Activated naive CD8-positive, alpha-beta T cell treated with anti-CD3 and anti-CD28 coated beads, Interleukin-2, amount 10 ng/mL, durations not matched to agents 7 days and 5 days (primary cell): ENCODE measurements around the gene NEURL2. TPM values are rescaled to one million over a fixed set of nuclear protein-coding genes. Genes with fewer than 3 reads are reported as not detected.

Source experiments
- ATAC-seq: fragments of 150-1000 bp; cut with Tn5 transposase; one replicate; pipeline ENCODE4 v1.10.0; 2021; ENCODE audit warnings: low read depth, moderate library complexity
- POLR2A ChIA-PET: fragments of 350-600 bp; sonication (Branson Sonifier 250); formaldehyde crosslinking; loops from one replicate; lab custom pipeline; 2021; ENCODE audit warnings: antibody characterized with exemption; lab: Charles Lee
- DNase-seq: peaks from one replicate; pipeline ENCODE4 v3.0.0; 2021
- H3K27ac Mint-ChIP-seq: one replicate; pipeline ENCODE4 v1.8.0; 2022; ENCODE audit warnings: mild to moderate bottlenecking, mixed read lengths
- H3K27me3 Mint-ChIP-seq: one replicate; pipeline ENCODE4 v1.8.0; 2022; ENCODE audit warnings: mild to moderate bottlenecking, moderate library complexity, mixed read lengths
- H3K36me3 Mint-ChIP-seq: one replicate; pipeline ENCODE4 v1.8.0; 2021; ENCODE audit warnings: mild to moderate bottlenecking, mixed read lengths
- H3K4me1 Mint-ChIP-seq: one replicate; pipeline ENCODE4 v1.8.0; 2021; ENCODE audit warnings: mixed read lengths
- H3K4me3 Mint-ChIP-seq: one replicate; pipeline ENCODE4 v1.8.0; 2022; ENCODE audit warnings: mild to moderate bottlenecking, moderate library complexity, mixed read lengths
- H3K9me3 Mint-ChIP-seq: one replicate; pipeline ENCODE4 v1.8.0; 2021; ENCODE audit warnings: mixed read lengths
- total RNA-seq, 2 experiments: library from RNA; stranded (reverse); gene quantifications; one replicate each; pipeline ENCODE4 v1.2.3, GENCODE V29; 2021

Gene NEURL2
- total RNA-seq, 2 experiments from 2014 or later = 3.9 to 5.3 TPM

- Mint-ChIP-seq H3K9me3 (no peaks in the 10 kb centered on the region), H3K4me1 (peaks cover 14% of the 10 kb centered on the region), H3K36me3 (no peaks in the 10 kb centered on the region), H3K27me3 (peaks cover 12% of the 10 kb centered on the region), H3K4me3 (no peak overlapping the region), H3K27ac (no peak overlapping the region)
- POLR2A ChIA-PET = interaction anchor here (1.0 kb wide), 1 partner anchor 21 kb away, joined by 3 read pairs; the partner anchor contains the start of gene PCIF1
- no peak for ATAC-seq
- DNase-seq = no peak
These were observed 22.1 kb upstream of the NEURL2 start for GRCh38 chr20:45913116-45913515.

- no peak overlapping the region for H3K27ac Mint-ChIP-seq
- DNase-seq (no peak), ATAC-seq (no peak)
- H3K27me3 Mint-ChIP-seq = peaks cover 12% of the 10 kb centered on the region
- no peaks in the 10 kb centered on the region for H3K36me3 Mint-ChIP-seq
- no peaks in the 10 kb centered on the region for H3K9me3 Mint-ChIP-seq
- peak overlapping the region; percentile 39 for H3K4me3 Mint-ChIP-seq
- H3K4me1 Mint-ChIP-seq = peaks cover 14% of the 10 kb centered on the region
- POLR2A ChIA-PET = interaction anchor here (0.5 to 0.6 kb wide), 2 partner anchors 22 to 28 kb away, joined by 3 to 5 read pairs; partner anchors contain the start of gene PCIF1
These were observed 21.3 kb upstream of the NEURL2 start for GRCh38 chr20:45912344-45912682.

DNA sequence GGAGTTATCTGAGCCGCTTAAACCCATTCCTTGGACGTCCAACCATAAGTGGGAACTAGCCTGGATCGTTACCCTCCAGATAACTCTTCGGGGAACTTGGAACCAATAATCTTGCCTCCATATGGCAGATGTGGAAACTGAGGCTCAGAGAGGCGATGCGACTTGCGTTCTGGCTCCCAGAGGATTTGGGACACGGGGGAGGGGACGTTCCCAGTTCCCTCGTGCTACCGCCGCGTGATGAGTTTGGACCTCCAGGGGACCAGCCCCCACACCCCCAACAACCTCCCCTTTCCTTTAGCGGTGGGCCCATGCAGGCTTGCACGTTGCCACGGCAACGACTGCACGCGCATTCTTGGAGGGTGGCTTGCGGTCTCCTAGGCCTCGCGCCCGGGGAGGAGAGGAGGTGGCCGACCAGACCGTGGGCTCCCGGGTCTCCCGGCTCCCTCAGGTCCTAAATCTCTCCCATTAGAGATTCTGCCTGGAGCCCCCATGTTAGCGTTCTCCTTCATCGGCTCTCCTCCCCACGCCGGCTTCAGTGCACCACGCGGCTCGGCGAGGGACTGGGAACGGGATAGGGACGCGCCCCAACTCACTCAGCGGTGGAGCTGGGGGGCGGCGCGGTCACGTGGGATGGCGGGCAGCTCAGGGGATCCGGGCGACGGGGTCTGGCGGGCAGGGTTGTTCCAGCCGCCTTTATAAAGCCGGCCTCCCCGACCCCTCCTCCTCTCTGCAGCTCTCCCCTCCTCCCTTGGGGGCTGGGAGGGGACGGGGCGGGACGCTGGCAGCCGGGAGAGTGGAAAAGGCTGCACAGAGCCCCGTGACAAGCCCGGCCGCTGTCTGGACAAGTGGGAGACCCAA is 20.7 kb upstream of the NEURL2 start, which contains the start of gene PLTP:
Gene PLTP, minus strand, starts transcription at position 670 of the 858 bp plus-strand sequence. CDS start 703 bp downstream, outside the sequence.
- POLR2A ChIA-PET = interaction anchor here (0.5 to 1.5 kb wide), 7 partner anchors 23 to 120 kb away, joined by 3 to 18 read pairs (median 4); partner anchors contain the start of genes DNTTIP1, PCIF1, UBE2C and WFDC3

GRCh38 chr20:45910670-45911485 is 19.9 kb upstream of the NEURL2 start:
- Mint-ChIP-seq H3K9me3 (no peaks in the 10 kb centered on the region), H3K4me3 (peak overlapping the region; percentile 72), H3K27ac (peak overlapping the region; percentile 82), H3K27me3 (peaks cover 9% of the 10 kb centered on the region), H3K36me3 (no peaks in the 10 kb centered on the region), H3K4me1 (peaks cover 14% of the 10 kb centered on the region)
- POLR2A ChIA-PET = interaction anchor here (0.7 to 1.5 kb wide), 8 partner anchors 19 to 119 kb away, joined by 3 to 18 read pairs (median 4); partner anchors contain the start of genes CTSA, DNTTIP1, NEURL2 and PCIF1
- DNase-seq (peak; percentile 97), ATAC-seq (peak; percentile 93)

More for the DNA sequence above, 20.7 kb upstream of the NEURL2 start, which contains the start of gene PLTP:
- Mint-ChIP-seq H3K4me3 (peak within 1 kb of the TSS; percentile 72), H3K4me1 (peaks cover 14% of the 10 kb centered on the region), H3K9me3 (no peaks in the 10 kb centered on the region), H3K36me3 (no peaks in the 10 kb centered on the region), H3K27ac (peak within 1 kb of the TSS; percentile 73), H3K27me3 (peaks cover 9% of the 10 kb centered on the region)
- peak; percentile 62 for DNase-seq
- ATAC-seq = no peak

- DNase-seq = no peak
- H3K4me1 Mint-ChIP-seq = peaks cover 14% of the 10 kb centered on the region
- no peaks in the 10 kb centered on the region for H3K9me3 Mint-ChIP-seq
- H3K4me3 Mint-ChIP-seq = peak overlapping the region; percentile 72
- no peak for ATAC-seq
- POLR2A ChIA-PET = interaction anchor here (0.8 to 2.0 kb wide), 6 partner anchors 18 to 97 kb away, joined by 4 to 13 read pairs (median 5); partner anchors contain the start of genes CTSA, NEURL2, PCIF1 and UBE2C
- H3K36me3 Mint-ChIP-seq = no peaks in the 10 kb centered on the region
- peaks cover 9% of the 10 kb centered on the region for H3K27me3 Mint-ChIP-seq
- peak overlapping the region; percentile 82 for H3K27ac Mint-ChIP-seq
These were observed 19.0 kb upstream of the NEURL2 start for GRCh38 chr20:45909817-45910669.

DNA sequence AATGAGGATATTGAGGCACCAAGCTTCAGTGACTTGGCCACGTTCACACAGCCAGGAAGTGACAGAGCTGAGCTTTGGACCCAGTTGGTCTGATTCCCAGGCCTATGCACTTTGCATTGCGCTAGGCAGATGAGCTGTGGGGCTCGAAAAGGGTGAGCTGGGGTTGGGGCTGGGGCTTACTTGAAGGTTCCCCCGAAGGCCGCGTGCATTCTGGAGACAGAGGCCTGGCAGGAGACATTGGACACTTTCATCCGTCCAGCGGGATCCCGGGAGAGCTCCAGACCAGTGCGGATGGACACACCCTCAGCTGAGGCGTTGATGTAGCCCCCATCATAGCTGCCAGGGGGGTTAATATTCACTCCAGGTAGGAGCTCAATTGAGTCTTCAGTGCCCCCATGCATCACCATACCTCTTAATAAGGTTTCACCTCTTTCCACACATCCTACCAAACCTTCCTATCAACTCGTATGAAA is 18.4 kb upstream of the NEURL2 start:
- Mint-ChIP-seq H3K27ac (no peak overlapping the region), H3K4me3 (no peak overlapping the region), H3K27me3 (peaks cover 7% of the 10 kb centered on the region), H3K4me1 (peaks cover 11% of the 10 kb centered on the region), H3K9me3 (no peaks in the 10 kb centered on the region), H3K36me3 (no peaks in the 10 kb centered on the region)
- POLR2A ChIA-PET = interaction anchor here (0.5 to 2.0 kb wide), 4 partner anchors 10 to 25 kb away, joined by 3 to 13 read pairs (median 7); partner anchors contain the start of genes CTSA, NEURL2 and PCIF1
- DNase-seq = no peak
- no peak for ATAC-seq

DNA sequence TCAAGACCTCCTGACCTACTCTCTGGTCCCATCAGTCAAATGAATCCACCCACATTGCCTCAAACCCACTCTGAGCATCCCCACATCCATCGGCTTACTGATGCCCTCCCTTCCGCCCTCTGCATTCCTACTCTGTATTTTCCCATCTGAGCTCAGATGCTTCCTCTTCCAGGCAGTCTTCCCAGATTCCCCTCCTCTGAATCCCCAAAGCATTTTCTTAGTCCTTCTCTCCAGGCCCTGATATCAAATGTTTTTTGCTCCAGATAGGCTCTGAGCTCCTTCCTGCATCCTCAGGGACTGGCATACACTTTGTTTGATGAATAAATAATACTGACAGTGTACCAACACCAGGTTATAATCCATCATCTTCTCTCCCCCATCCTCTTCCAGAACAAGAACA is 17.1 kb upstream of the NEURL2 start:
- no peak for ATAC-seq
- Mint-ChIP-seq H3K4me1 (peaks cover 10% of the 10 kb centered on the region), H3K4me3 (no peak overlapping the region), H3K9me3 (no peaks in the 10 kb centered on the region), H3K27ac (no peak overlapping the region), H3K27me3 (peaks cover 6% of the 10 kb centered on the region), H3K36me3 (no peaks in the 10 kb centered on the region)
- POLR2A ChIA-PET = no interaction called here
- no peak for DNase-seq

GRCh38 chr20:45907219-45907948 is 16.4 kb upstream of the NEURL2 start:
- DNase-seq = no peak
- POLR2A ChIA-PET = no interaction called here
- Mint-ChIP-seq H3K4me3 (no peak overlapping the region), H3K27ac (no peak overlapping the region), H3K9me3 (no peaks in the 10 kb centered on the region), H3K4me1 (peaks cover 10% of the 10 kb centered on the region), H3K36me3 (no peaks in the 10 kb centered on the region), H3K27me3 (peaks cover 4% of the 10 kb centered on the region)
- no peak for ATAC-seq

DNA sequence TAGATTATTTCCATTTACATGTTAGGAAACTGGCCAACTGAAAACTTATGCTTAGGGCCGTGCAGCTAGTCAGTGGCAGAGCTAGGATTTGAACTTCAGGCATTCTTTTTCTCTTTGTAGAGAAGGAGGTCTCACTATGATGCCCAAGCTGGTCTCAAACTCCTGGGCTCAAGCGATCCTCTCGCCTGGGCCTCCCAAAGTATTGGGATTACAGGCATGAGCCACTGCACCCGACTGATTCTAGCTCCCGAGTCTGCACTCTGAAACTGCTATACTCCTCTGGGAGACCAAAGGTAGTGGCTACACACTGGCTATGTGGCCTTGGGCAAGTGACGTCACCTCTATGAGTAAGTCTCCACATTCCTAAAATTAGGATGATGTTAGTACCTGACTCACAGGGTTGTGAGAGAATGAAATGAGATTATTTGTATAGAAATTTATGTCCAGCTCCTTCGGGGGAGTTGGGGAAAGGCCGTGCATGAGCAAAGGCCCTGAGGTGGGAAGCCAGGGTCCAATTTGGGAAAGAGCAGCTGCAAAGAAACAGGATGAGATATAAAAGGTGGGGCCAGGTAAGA is 14.6 kb upstream of the NEURL2 start:
- DNase-seq (no peak), ATAC-seq (no peak)
- Mint-ChIP-seq H3K36me3 (no peaks in the 10 kb centered on the region), H3K27me3 (no peaks in the 10 kb centered on the region), H3K4me3 (no peak overlapping the region), H3K4me1 (peaks cover 1% of the 10 kb centered on the region), H3K9me3 (no peaks in the 10 kb centered on the region), H3K27ac (no peak overlapping the region)
- POLR2A ChIA-PET = interaction anchor here (0.8 to 1.3 kb wide), 3 partner anchors 14 to 94 kb away, joined by 3 to 5 read pairs (median 3); partner anchors contain the start of genes CTSA and NEURL2

DNA sequence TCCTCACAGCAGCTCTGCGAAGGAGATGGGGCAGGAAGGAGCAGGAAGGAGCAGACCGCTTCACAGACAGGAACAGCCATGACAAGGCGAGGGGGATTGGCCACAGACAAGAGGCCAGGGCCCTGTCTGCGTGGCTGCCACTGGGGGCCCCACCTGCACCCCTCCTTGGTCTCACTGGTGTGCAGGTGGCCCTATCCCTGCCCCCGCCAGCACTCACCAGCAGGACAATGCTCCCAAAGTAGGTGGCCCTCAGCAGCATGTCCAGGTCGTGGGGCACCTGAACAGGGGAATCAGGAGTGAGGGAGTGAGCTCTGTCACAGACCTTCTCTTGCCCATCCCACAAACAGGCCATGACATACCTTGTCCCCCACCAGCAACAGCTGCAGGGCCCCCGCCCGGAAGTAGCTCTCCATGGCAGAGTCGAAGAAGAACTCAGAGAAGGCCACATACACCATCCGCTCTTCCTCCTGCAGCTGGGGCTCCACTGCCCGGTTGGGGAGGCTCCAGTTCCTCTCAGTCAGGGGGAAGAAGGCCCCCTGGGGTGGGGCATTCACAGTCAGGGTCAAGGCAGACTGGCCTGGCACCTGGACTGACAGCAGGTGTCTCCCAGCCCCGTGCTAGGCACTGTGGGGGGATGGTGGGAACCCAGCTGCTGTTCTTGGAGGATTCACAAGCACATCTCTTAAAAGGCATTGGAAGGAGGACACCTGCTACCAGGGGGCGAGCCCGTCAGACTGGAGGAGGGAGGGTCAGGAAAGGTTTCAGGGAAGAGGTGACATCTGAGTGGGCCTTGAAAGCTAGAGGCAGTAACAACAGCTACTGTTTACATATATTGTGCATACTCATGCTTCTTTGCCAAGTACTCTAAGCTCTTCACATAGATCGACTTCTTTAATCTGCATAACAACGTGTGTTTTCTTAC is 13.8 kb upstream of the NEURL2 start:
- H3K4me1 Mint-ChIP-seq = no peaks in the 10 kb centered on the region
- POLR2A ChIA-PET = interaction anchor here (0.6 to 1.3 kb wide), 3 partner anchors 13 to 50 kb away, joined by 3 to 5 read pairs (median 3); partner anchors contain the start of genes CTSA and NEURL2
- ATAC-seq = no peak
- no peaks in the 10 kb centered on the region for H3K27me3 Mint-ChIP-seq
- H3K9me3 Mint-ChIP-seq = no peaks in the 10 kb centered on the region
- peak overlapping the region; percentile 33 for H3K27ac Mint-ChIP-seq
- H3K36me3 Mint-ChIP-seq = no peaks in the 10 kb centered on the region
- no peak overlapping the region for H3K4me3 Mint-ChIP-seq
- DNase-seq = no peak
